Femur (tissue), 1 donor: ENCODE data around the gene COL1A1.
A peak's percentile ranks its signal among the peaks of the same experiment; 100 is the strongest.

ENCODE experiments used
- DNase-seq: peaks from one replicate; pipeline ENCODE4 v3.0.0-alpha.2; 2017

COL1A1 gene

DNA sequence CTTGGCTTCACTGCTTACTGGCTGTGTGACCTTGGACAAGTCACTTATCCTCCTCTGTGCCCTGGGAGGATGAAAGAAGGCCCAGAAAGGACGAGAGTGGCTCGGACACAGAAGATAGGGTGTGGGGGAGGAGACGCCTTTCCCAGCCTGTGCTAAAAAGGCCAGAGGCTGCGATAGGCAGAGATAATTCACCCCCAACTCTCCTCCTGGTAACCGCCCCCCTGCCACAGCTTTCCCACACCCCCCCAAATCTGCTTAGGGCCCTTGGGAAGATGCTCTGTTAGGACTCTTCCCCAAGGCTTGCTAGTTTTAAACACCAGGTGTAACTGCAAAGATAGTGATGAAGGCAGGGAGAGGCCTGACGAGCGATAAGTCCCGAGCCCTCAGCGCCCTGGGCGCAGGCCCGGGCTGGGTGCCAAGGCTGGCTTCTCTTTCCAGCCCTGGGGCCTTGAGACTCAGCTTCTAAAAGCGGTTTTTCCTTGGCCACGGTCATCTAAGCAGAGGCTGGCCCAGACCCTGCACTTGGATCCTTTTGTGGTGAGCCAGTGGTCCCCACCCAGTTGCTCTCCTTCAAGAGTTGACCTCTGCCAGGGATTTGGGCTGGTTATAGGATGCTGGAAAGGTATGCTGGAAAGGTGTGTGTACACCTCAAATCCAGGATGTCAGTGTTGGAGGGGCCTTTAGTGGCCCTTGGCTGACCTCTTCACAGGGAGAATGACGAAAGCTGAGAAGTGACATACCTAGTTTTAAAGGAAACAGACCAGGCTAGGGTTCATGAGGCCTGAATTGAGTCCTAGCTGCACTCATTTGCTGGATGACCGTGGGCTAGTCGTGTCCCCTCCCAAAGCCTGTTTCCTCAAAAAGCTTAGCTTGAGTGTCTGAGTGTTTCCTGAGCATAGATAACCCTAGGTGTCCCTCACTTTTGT is 47.5 kb downstream of the COL1A1 start:
- peak; percentile 75 for DNase-seq

DNA sequence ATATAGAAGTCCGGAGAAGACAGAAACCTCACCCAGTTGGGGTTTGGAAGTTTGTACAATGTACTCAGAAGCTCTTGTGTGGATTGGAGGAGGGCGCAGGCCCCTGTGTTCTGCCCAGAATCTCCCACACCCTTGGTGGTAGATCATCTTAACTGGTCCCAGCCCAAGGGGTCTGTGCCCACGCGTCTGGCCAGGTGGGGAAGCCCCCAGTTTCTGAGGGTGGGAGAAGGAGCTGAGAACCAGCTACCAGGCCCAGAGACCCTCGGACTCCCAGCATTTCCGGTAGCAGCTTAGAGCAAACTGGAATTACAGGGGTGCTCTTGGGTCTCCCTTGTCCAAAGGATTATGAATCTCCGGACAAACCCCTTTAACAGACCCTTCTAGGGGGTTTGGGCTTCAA is 48.7 kb downstream of the COL1A1 start:
- DNase-seq: no peak

DNA sequence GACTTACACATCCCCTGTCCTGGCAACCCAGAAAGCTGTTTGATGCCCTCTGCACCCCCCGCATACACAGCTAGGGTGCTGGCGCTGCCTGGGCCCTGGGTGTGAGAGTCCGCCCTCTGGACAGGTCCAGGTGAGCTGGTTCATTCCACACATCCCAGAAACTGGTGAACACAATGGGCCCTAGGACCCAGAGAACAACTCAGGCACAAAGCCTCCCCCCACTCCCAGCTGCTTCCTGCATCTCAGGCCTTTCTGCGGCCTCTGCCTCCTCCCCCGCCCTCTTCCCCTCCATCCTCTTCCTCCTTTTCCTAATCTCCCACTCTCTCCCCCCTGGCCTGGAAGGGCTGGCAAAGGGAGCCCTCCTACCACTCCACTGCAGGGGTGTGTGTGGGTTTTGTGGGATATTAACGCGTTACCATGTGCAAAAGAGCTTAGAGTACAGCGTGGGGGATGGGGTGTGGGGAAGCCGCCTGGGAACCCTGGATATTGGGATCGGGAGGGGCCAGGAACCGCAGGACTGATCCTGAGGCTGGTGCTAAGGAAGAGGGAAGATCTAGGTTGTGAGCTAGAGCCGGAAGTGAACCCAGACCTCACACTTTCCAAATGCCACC is 49.4 kb downstream of the COL1A1 start:
- DNase-seq: peak; percentile 92

DNA sequence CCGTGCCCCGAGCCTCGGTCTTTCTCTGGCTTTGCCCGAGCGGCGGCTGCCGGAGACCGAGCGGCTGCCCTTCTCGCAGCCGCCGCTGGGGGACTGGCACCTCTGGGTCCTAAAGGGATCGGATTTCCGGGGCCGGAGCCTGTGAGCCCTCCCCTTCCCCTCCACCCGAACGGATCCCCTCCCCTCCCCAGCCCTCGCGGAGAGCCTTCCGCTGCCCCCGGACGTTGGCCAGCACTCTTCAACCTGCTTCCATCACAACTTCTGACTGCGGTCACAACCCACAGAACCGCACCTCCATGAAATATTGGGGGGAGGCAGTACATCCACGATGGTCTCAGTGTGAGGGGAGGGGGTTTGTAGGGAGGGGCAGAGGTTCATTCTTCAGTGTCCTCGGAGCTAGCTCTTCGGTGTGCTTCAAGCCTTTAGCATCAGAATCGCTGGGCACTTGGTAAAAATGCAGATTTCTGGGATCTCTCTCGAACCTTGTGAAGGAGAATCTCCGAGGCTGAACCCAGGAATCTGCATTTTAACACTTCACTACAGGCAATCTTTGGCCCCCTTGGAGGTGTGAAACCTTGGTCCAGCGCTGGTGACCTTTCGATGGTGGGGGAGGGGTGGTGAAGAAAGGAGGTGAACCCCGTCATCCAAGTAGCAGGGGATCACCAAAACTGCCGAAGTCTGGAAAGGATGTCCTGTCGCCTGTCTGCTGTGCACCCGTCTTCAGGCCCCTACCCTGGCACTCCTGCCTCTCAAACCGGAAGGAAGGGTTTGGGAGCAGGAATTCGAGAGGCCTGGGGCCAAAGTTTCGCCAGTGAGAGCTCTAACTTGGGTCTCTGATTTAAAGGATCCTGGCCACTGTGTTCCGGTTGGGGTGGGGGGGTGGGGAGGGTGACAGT is 50.1 kb downstream of the COL1A1 start:
- DNase-seq: peak; percentile 95

DNA sequence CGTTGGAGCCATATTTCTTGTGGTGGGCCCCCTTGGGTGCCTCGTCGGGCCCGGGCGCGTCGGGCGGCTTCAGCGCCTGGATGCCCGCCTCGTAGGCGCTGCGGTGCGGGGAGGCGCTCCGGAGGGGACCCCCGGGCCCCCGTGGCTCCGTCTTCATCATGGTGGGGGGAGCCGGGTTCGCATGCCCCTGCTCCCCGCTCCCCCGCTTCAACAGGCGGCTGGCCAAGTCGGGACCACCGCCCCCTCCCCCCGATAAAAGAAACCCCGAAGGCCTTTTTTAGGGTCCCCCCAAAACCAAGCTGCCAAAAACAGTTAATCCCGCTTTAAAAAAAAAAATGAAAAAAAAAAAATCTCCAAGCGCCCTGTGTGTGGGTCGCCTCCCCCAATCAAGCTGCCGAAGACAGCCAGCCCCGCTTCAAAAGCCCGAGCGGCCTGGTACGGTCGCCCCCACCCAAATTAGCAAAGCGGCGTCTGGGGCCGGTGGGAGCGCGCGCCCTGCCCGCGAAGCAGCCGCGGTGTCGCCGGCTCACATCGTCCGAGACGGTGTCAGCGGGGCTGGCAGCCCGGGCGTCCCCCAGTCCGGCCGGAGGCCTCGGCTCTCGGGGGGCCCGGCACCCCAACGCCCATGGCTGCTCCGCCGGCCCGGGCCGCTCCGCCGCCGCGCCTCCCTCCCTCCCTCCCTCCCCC is 50.9 kb downstream of the COL1A1 start, which contains the start of gene PPP1R9B:
PPP1R9B (minus strand) TSS at position 324 of the 687 bp plus-strand sequence; CDS start at position 160, 164 bp downstream.
- DNase-seq: no peak

DNA sequence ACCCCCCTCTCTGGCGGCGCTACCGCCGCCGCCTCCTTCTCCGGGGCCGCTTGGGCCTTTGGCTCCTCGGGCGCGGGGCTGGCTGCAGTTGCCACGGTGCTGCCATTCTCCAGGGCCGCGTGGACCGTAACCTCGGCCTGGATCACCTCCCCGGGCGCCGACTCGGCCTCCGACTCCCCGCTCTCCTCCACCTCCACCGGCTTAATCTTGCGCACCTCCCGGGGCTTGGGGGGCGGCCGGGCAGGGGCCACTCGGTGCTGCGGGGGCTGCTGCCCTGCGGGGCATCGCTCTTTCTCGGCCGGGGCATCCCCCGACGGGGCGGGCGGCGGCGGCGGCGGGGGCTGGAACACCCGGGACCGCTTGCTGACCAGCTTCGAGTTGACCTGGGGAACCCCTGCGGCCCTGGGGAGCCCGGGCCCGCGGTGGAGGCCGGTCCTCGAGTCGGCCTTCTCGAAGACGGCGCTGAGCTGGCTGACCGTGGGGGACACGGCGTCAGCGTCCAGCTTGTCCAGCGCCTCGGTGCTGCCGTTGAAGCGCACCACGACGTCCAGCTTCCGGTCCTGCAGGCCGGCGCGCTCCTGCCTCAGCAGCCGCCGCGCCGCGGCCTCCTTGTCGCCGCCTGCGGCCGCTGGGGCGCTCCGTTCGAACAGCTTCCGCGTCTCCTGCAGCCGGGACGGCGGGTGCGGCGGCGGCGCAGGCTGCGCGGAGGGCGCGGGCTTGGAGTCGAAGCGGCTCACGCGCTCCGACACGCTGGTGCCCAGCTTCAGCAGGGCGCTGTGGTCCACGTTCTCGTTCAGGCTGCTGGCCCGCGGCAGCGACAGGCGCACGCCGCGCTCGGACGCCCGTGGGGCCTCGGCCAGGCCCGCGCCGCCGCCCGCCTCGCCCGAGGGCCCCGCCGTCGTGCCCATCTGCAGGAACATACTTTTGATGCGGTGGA is 51.7 kb downstream of the COL1A1 start:
- peak; percentile 50 for DNase-seq

DNA sequence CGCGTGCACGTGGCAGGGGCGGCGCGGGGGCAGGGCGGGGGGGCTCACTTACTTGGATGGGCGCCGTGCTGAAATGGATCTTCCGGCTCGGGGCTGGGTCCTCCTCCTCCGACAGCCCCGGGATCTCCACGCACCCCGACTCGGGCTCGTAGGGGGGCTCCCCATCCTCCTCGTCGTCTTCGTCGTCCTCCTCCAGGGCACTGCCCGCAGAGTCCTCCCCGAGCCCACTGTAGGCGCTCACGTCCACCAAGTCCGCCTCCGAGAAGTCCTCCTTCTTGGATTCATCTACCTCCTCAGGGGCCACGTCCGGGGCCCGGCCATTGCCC is 52.4 kb downstream of the COL1A1 start:
- no peak for DNase-seq

DNA sequence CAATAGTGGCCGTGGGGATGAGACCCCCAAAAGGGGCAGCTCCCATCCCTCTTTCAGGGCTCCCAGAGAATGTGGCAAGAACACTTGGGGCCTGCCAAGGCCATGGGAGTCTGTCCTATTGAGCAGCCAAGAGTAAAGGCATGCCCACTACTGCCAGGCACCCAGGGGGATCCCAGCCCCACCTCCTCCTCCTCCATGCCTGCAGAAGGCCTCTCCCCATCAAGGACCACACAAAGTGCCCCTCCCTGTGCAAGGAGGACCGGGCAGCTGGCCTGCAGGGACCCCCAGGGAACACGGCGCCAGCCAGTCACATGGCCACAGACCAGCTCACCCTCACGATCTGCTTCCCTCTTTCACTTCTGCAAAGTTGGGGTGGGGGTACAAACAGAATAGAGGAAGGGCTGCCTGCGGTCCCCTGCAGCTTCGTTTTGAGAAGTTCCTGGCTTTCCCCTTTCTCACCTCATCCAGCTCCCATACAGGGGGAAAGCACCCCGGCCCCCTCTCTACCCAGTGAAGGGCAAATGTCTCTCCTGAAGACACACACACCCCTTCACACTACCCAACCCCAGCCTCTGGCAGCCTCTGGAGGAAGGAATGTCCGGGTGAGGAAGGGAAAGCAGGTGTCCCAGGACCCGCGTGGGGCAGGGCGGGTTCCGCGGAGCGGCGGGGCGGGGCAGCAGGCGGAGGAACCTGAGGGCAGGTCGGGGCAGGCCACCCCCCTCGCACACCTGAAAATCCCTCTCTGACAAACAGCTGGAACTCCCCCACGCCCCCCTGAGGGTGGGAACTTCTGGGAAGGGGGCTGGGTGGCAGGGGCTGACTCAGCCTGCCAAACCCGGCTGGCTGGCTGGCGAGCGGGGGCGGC is 53.0 kb downstream of the COL1A1 start:
- DNase-seq: peak; percentile 78

DNA sequence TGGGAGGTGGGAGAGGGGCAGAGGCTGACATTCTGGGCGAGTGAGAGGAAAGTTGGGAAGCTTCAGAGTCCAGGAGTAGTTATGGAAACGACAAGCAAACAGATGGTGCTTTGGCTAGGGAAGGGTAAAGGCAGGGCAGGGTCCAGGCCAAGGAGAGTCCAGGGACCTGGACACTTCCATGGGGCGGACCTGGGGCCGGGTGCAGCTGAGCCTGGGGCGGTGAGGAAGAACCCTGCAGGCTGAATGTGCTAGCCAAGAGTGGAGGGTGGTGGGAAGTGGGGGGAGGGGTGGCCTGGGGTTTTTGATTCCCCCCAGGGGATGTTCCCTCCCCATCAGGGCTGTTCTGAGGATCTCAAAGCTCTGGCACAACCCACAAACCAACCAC is 53.6 kb downstream of the COL1A1 start:
- DNase-seq: peak; percentile 71

DNA sequence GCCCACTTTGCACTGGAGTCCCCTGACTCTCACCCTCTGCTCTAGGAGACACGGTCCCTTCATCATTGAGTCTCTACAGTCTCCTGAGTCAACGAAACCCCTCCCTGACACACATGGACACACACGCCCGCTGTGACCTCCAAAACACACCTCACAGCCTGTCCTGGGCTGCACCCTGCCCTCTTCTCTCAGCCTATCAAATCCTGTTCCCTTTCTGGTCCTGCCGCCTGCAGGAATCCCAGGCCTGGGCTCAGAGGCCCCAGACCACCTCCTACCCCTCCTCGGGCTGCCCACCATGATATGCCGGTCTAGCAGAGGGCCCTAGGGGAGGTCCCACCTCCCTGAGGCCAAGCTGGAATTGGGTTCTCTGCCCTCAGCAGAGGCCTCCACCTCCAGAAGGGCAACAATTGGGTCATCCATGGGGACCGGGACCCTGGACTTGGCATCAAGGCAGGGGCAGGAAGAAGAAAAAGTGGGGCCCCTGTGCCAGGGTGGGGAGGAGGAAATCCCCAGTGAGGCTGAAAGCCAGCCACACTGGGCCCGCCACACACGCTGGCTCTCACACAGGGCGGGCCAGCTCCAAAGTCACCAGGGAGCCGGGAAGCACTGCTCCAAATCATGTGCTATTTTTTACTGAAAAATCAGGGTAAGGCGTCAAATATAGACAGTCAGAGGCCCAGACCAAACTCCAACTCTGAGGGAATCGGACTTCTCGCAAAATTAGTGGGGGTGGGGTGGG is 54.3 kb downstream of the COL1A1 start:
- DNase-seq: peak; percentile 36

DNA sequence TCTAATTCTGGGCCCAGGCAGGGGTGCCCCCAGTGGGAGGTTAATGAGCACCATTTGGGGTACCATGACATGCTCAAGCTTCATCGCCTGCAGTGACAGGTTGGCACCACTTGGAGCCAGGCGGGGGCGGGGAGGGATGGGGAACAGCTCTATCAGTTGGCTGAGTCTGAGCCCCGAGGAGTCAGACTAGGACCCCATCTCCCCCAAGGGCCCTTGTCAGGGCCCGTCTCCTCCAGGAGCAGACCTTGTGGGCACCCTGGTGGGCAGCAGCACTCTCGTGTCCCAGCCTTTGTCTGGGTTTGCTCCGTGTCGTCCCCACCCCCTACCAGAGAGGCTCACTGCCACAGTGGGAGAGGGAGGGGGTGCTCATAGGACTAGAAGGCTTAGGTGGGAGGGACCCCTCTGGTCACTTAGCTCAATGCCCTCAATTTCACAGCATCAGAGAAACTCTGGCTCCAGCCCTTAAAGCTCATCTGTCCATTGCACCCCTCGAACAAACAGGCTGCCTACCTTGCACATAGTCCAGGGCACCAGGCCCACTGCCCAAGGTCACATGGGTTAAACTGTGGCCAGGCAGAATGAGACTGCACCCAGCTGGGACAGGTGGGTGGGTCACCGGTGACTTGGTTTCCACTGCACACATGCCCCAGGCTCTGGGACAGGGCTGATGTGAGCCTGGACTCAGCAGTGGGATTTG is 55.1 kb downstream of the COL1A1 start:
- peak; percentile 24 for DNase-seq

DNA sequence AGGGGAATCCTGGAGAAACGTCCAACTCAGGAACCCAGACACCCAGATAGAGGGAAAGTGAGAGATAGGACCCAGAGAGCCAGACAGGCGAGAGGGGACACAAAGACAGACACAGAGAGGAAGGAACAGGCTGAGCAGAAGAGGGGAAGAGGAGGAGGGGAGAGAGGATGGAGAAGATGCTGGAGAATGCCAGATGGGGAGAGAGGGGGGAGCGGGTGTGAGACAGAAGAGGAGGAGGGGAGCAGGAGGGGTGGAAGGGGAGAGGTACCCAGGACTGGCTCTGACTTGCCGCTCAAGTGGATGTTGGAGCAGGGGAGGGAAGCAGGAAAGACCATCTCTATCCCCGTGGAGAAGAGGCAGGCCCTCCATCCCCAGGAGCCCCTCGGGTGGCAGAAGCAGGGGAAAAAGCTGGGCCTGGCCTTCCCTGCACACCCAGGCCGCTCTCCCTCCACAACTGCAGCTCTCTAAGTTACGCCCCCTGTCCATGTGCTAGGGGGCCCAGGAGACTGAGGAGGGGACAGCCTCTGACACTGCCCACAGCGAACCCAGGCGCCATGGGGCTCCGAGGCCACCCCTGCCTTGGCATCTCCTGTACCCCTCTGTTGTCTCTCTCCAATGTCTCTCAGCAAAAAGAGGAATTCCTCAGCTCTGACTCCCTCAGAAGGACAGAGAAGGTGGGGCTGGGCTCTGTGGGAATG is 55.8 kb downstream of the COL1A1 start:
- no peak for DNase-seq

DNA sequence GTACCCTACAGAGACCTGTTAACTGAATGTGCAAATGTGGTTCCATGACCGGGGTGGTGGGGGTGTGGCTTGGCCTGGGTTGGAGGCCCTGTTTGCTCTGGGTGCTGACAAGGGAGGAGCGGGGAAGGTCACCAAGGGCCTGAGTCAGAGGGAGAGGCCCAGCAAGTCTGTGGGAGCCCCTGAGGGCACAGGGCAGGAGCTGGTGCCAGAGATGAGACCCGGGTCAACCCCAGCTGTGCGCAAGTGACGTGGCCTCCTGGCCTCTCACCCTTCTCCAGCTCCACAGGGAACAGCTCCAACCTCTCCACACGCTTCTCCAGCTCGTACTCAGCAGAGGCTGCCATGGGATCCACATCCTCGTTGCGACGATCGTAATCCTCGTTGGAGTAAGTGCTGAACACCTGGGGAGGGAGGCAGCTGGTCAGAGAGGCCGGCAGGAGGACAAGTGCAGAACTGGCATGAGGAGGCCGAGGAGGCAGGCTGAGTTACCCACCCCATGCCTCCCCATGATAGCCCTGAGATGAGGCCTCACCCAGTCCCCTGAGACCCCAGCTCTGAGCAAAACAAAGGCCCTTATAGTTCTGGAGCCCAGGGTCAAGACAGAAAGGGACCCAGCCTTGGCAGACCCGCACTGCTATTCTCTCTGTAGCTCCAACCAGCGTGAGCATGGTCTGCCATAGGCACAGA is 56.4 kb downstream of the COL1A1 start:
- DNase-seq: peak; percentile 23

DNA sequence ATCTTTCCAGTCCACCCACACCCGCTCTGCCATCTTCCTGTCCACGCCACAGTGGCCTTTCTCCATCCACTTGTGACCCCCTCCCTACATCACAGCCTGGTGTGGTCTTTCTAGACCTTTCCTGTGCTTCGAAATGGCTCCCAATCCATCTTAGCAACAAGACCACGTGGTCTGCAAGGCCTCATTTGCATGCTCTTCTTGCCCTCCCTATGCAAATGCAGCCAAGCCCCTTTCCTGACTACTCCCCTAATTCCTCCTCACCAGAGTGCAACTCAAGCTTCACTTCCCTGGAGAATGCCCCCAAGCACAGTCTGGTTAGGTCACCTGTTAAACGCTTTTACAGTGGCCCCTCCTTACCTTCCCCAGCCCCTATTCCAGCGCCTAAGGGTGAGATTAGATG is 57.1 kb downstream of the COL1A1 start:
- no peak for DNase-seq

DNA sequence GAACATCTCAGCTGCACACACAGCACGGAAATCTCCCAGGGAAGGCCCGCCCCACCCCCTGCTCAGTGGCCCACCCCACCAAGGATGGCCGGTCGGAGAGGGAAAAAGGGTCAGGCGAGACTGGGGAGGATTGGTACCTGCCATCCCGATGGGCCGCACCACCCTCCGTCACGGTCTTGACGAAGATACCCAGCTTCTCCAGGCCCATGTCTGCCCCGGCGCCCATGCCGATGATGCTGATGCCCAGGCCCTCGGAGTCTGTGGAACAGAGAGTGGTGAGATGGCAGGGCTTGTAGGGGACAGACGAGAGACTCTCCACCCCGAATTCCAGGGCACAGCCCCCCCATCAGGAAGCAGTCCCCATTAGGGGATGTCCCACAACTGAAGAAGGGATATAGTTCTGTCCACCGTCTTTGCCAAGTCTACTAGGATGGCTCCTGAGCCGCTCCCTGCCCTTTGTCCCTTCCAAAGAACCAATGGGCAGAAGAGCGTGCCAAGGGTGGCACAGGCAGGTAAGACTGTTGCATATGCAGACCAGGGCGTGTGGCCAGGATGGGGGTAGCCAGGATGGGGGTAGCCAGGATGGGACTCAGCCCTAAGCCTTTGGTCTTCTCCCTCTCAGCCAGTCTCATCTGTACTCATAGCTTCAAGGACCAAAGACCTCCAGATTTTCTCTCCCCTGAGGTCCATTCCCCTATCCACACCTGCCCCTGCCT is 57.8 kb downstream of the COL1A1 start:
- no peak for DNase-seq

DNA sequence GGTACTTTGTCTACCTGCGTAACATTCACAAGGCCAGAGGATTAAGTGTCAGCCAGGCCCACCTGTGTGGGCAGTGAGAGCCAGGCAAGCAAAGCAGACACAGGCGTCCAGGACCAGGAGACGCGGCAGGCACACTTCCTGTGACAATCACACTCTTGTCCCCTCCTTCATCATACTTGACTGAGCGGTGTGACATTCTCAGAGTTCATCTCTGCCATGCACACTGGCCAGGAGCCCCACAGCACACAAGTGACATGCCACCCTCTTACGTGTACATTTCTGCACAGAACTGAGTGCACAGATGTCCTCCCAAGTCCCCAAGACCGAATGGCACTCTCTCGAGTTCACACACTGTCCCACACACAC is 59.7 kb downstream of the COL1A1 start:
- no peak for DNase-seq

DNA sequence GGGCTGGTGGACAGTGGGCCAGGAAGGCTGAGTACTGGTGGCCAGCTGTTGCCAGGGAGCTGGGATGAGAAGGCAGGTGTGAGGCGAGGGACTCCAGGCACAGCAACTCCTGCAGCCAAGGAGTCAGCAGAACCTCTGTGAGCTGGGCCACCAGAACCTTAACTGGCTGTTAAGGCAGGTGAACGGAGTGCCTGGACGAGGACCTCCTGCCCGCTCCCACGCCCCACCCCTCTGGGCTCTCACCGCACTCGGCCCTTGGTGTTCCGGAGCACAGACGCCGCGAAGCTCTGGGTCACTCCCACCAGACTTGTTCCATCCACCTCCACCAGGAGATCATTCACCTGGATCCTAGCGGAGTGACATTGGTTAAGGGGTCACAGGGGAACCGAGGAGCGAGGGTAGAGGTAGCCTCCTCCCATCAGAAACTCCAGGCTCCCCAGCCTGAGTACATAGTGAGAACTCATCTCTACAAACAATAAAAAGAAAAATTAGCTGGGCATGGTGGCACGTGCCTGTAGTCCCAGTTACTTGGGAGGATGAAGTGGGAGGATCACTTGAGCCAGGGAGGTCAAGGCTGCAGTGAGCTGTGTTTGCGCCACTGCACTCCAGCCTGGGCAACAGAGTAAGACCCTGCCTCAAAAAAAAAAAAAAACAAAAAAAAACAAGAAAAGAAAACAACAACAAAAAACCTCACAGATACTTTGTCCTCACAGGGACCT is 60.2 kb downstream of the COL1A1 start:
- no peak for DNase-seq
